IMR-90 (cell line): ENCODE measurements around the gene WDR81. TPM values are rescaled to one million over a fixed set of nuclear protein-coding genes. Genes with fewer than 3 reads are reported as not detected.

Source experiments
- ATAC-seq: fragments of 200-7000 bp; cut with Tn5 transposase; 2 replicates; pipeline ENCODE4 v1.9.1; 2020; ENCODE audit warnings: low read depth, mild to moderate bottlenecking, moderate library complexity
- BruUV-seq: library from RNA; stranded (reverse); fragments of 400-500 nt; replicated peaks from 2 replicates; lab custom pipeline; 2021; lab: Mats Ljungman, UMichigan
- CTCF ChIA-PET: fragments of 300-600 bp; formaldehyde crosslinking; extraction: SDS; loops from one replicate; lab custom pipeline; 2021; ENCODE audit warnings: antibody characterized with exemption; lab: Yijun Ruan, JAX
- POLR2A ChIA-PET: fragments of 300-600 bp; sonication (Branson Sonifier 250); formaldehyde crosslinking; loops from one replicate; lab custom pipeline; 2022; ENCODE audit warnings: antibody characterized with exemption; ENCODE audit not compliant: unreplicated experiment; lab: Charles Lee
- DNase-seq: peaks from one replicate; pipeline ENCODE4 v3.0.0; 2013
- H2AFZ ChIP-seq: replicated peaks from 2 replicates; pipeline ENCODE3; 2013; ENCODE audit warnings: low read length, mild to moderate bottlenecking; ENCODE audit not compliant: poor library complexity
- H2AK5ac ChIP-seq: 2 replicates; pipeline ENCODE4 v1.6.1; 2013; ENCODE audit warnings: low read depth, low read length, inconsistent platforms
- H2AK9ac ChIP-seq: replicated peaks from 2 replicates; pipeline ENCODE3; 2013; ENCODE audit warnings: mild to moderate bottlenecking, low read depth, low read length, moderate library complexity; ENCODE audit not compliant: poor library complexity
- H2BK120ac ChIP-seq: 2 replicates; pipeline ENCODE4 v1.6.1; 2013; ENCODE audit warnings: low read depth, low read length, inconsistent platforms
- H2BK15ac ChIP-seq: 3 replicates; pipeline ENCODE4 v1.6.1; 2013; ENCODE audit warnings: low read depth, low read length, inconsistent platforms
- H2BK20ac ChIP-seq: 2 replicates; pipeline ENCODE4 v1.6.1; 2013; ENCODE audit warnings: low read depth, mild to moderate bottlenecking, inconsistent platforms, low read length, moderate library complexity
- H2BK5ac ChIP-seq: 2 replicates; pipeline ENCODE4 v1.6.1; 2013; ENCODE audit warnings: mild to moderate bottlenecking, low read depth, low read length, inconsistent platforms; ENCODE audit not compliant: poor library complexity, severe bottlenecking
- H3K14ac ChIP-seq: replicated peaks from 2 replicates; pipeline ENCODE4 v1.6.1; 2013; ENCODE audit warnings: low read depth, low read length, inconsistent platforms
- H3K18ac ChIP-seq: 2 replicates; pipeline ENCODE4 v1.6.1; 2013; ENCODE audit warnings: low read depth, low read length, control low read depth
- H3K23ac ChIP-seq: 2 replicates; pipeline ENCODE4 v1.6.1; 2013; ENCODE audit warnings: low read depth, low read length, inconsistent platforms
- H3K27ac ChIP-seq: 2 replicates; pipeline ENCODE4 v1.5.1; 2013; ENCODE audit warnings: mild to moderate bottlenecking, control low read depth, low read length; ENCODE audit not compliant: insufficient read depth
- H3K27me3 ChIP-seq: 2 replicates; pipeline ENCODE4 v1.6.1; 2013; ENCODE audit warnings: low read length; ENCODE audit not compliant: control insufficient read depth, insufficient read depth
- H3K36me3 ChIP-seq: 2 replicates; pipeline ENCODE4 v1.6.1; 2013; ENCODE audit warnings: low read length, mixed read lengths; ENCODE audit not compliant: control insufficient read depth, insufficient read depth
- H3K4ac ChIP-seq: 2 replicates; pipeline ENCODE4 v1.6.1; 2013; ENCODE audit warnings: low read depth, low read length, inconsistent platforms
- H3K4me1 ChIP-seq: 2 replicates; pipeline ENCODE4 v1.6.1; 2013; ENCODE audit warnings: low read length, mixed read lengths; ENCODE audit not compliant: control insufficient read depth, insufficient read depth
- H3K4me2 ChIP-seq: 2 replicates; pipeline ENCODE4 v1.6.1; 2013; ENCODE audit warnings: low read depth, mild to moderate bottlenecking, control low read depth, low read length, moderate library complexity
- H3K4me3 ChIP-seq: 2 replicates; pipeline ENCODE4 v1.5.1; 2013; ENCODE audit warnings: low read depth, mild to moderate bottlenecking, control low read depth, low read length, moderate library complexity; ENCODE audit not compliant: insufficient read depth
- H3K56ac ChIP-seq: 2 replicates; pipeline ENCODE4 v1.6.1; 2013; ENCODE audit warnings: low read length, inconsistent platforms; ENCODE audit not compliant: insufficient read depth; ENCODE audit errors: extremely low read depth
- H3K79me1 ChIP-seq, 2 experiments: 2 replicates each; pipeline ENCODE4 v1.6.1; 2013; ENCODE audit warnings: low read length in 2 of 2, inconsistent platforms in 1 of 2, low read depth in 1 of 2
- H3K9ac ChIP-seq: 2 replicates; pipeline ENCODE4 v1.6.1; 2013; ENCODE audit warnings: low read depth, low read length, control low read depth
- H3K9me1 ChIP-seq: 2 replicates; pipeline ENCODE4 v1.6.1; 2013; ENCODE audit warnings: low read length, inconsistent platforms; ENCODE audit not compliant: insufficient read depth
- H3K9me3 ChIP-seq: 2 replicates; pipeline ENCODE4 v1.6.1; 2013; ENCODE audit warnings: low read length; ENCODE audit not compliant: control insufficient read depth, insufficient read depth
- H4K20me1 ChIP-seq: 2 replicates; pipeline ENCODE4 v1.6.1; 2013; ENCODE audit warnings: low read length, inconsistent platforms; ENCODE audit not compliant: insufficient read depth
- H4K5ac ChIP-seq: 2 replicates; pipeline ENCODE4 v1.6.1; 2013; ENCODE audit warnings: mild to moderate bottlenecking, low read depth, low read length, control low read depth
- H4K8ac ChIP-seq, 2 experiments: 2 replicates each; pipeline ENCODE4 v1.6.1; 2013; ENCODE audit warnings: low read depth in 2 of 2, low read length in 2 of 2, control low read depth in 1 of 2, inconsistent platforms in 1 of 2
- H4K91ac ChIP-seq: 2 replicates; pipeline ENCODE4 v1.6.1; 2013; ENCODE audit warnings: low read depth, low read length, inconsistent platforms; ENCODE audit not compliant: insufficient read depth
- CHD1 ChIP-seq: IDR thresholded peaks from 2 replicates; pipeline ENCODE4 v1.6.1; 2012; ENCODE audit warnings: low read depth, low read length, improper control_type of control experiment
- FOS ChIP-seq: fragments of 150-350 bp; IDR thresholded peaks from 2 replicates; pipeline ENCODE4 v1.6.1; 2016; ENCODE audit warnings: low read depth, low read length
- MXI1 ChIP-seq: IDR thresholded peaks from 2 replicates; pipeline ENCODE4 v1.6.1; 2012; ENCODE audit warnings: low read depth, mild to moderate bottlenecking, low read length, moderate library complexity, borderline replicate concordance
- NFE2L2 ChIP-seq: fragments of 150-350 bp; IDR thresholded peaks from 2 replicates; pipeline ENCODE4 v1.6.1; 2016; ENCODE audit warnings: low read depth, mild to moderate bottlenecking, low read length
- RAD21 ChIP-seq: IDR thresholded peaks from 2 replicates; pipeline ENCODE4 v1.6.1; 2012; ENCODE audit warnings: low read length, improper control_type of control experiment
- SMC3 ChIP-seq: fragments of 150-350 bp; IDR thresholded peaks from 2 replicates; pipeline ENCODE4 v1.6.1; 2016; ENCODE audit warnings: low read depth, mild to moderate bottlenecking, antibody characterized with exemption, low read length, moderate library complexity
- USF2 ChIP-seq: fragments of 150-350 bp; IDR thresholded peaks from 2 replicates; pipeline ENCODE4 v1.6.1; 2017; ENCODE audit warnings: mild to moderate bottlenecking, antibody characterized with exemption, low read length, low read depth
- WGBS, 2 experiments: methylation state at CpG; one replicate each; pipeline versions ENCODE4 v1.1.5 to v1.1.7; 2013; ENCODE audit warnings: missing lambda C conversion rate in 2 of 2; ENCODE audit not compliant: insufficient read length in 1 of 2; ENCODE audit errors: extremely low coverage in 2 of 2; 5-methylcytosine and 5-hydroxymethylcytosine counted together
- dilution Hi-C: fragments of 300-500 bp; cut with HindIII; formaldehyde crosslinking; loops from one replicate; pipeline ENCODE4 v1.14.3; 2018; ENCODE audit warnings: low sequenced_read_pairs; ENCODE audit not compliant: unreplicated experiment
- in situ Hi-C: fragments of 300-500 bp; cut with MboI; formaldehyde crosslinking; loops from 3 replicates; pipeline ENCODE4 v1.14.3; 2019; ENCODE audit warnings: low sequenced_read_pairs, inconsistent platforms, mixed read lengths
- intact Hi-C: fragments of 100-400 bp; cut with micrococcal nuclease; formaldehyde crosslinking; loops from 2 replicates; pipeline ENCODE4 v1.10.0; 2022
- polyA plus RNA-seq, 3 experiments: library from polyadenylated mRNA; depleted of rRNA; stranded (reverse); fragments of >200 nt; gene quantifications; 2 replicates each; pipeline ENCODE4 v1.2.3, GENCODE V29; 2012; ENCODE audit warnings: low replicate concordance in 1 of 3
- total RNA-seq: library from RNA; depleted of rRNA; stranded (reverse); fragments of >200 nt; gene quantifications from 2 replicates; pipeline ENCODE4 v1.2.3, GENCODE V29; 2012

WDR81 gene
- total and polyA plus RNA-seq, 2 of the 4 experiments (the other 2 are of a cell fraction), result 3.0 to 8.4 TPM

DNA sequence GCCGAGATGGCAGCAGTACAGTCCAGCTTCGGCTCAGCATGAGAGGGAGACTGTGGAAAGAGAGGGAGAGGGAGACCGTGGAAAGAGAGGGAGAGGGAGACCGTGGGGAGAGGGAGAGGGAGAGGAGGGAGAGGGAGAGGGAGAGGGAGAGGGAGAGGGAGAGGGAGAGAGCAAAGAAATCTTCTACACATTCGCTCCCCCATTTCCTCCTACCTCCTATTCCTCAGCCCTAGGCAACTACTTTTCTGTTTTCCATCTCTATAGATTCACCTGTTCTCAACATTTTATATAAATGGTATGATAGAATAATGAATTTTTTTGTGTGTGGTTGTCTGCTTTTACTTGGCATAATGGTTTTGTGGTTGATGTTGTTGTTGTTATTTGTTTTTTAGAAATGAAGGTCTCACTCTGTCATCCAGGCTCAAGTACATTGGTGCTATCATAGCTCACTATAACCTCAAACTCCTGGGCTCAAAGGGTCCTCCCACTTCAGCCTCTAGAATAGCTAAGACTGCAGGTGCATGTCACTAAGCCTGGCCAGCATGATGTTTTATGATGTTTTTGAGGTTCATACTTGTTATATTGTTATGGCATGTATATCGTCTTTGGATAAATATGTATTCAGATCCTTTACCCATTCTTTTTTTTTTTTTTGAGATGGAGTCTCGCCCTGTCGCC lies 33.8 kb upstream of the WDR81 start:
- Histone ChIP-seq H3K4me3 (no peak overlapping the region), H3K4me1 (no peaks in the 10 kb centered on the region), H3K9ac (no peak overlapping the region), H3K9me1 (no peaks in the 10 kb centered on the region), H3K9me3 (peaks cover 3% of the 10 kb centered on the region; the same call in 1 of the 2 replicates), H3K56ac (no peak overlapping the region), H3K27me3 (no peaks in the 10 kb centered on the region), H4K5ac (no peak overlapping the region), H3K79me1 (no peaks in the 10 kb centered on the region; a peak in 1 of 4 replicates), H2BK5ac (no peak overlapping the region), H3K23ac (no peak overlapping the region), H2BK15ac (no peak overlapping the region), H2AK9ac (no peak overlapping the region), H3K4ac (no peak overlapping the region), H4K8ac (no peak overlapping the region), H3K27ac (no peak overlapping the region), H2BK120ac (no peak overlapping the region), H4K20me1 (no peaks in the 10 kb centered on the region), H2AFZ (no peak overlapping the region), H3K14ac (no peak overlapping the region), H4K91ac (no peak overlapping the region), H3K4me2 (no peak overlapping the region), H2AK5ac (no peak overlapping the region), H2BK20ac (no peak overlapping the region), H3K18ac (no peak overlapping the region), H3K36me3 (no peaks in the 10 kb centered on the region)
- in situ Hi-C loops, result no loop called here
- no peak for DNase-seq
- dilution Hi-C loops, result no loop called here
- BruUV-seq, result no TSS peak
- ChIA-PET POLR2A (no interaction called here), CTCF (interaction anchor here (0.7 kb wide), 2 partner anchors 17 to 21 kb away, joined by 4 read pairs; no protein-coding TSS in a partner anchor)
- WGBS, 2 experiments, result no CpG with 5 or more reads among the region's 8 CpGs
- ATAC-seq, result no peak
- TF ChIP-seq FOS (no peak), NFE2L2 (no peak), USF2 (no peak), SMC3 (no peak), MXI1 (no peak), CHD1 (no peak), RAD21 (no peak)
- intact Hi-C loops, result no loop called here
